Testis (tissue), 2 donors: ENCODE measurements around the gene ARVCF.

Experiments used
- CTCF ChIP-seq, 3 experiments: fragments of 450-650 bp in 2 of 3; fragments of 200-600 bp in 1 of 3; sonication (generic) in 1 of 3; IDR thresholded peaks; one replicate each; pipeline ENCODE4 v1.5.1; 2016 to 2019; ENCODE audit warnings: antibody characterized with exemption in 3 of 3, mild to moderate bottlenecking in 2 of 3, moderate library complexity in 1 of 3
- POLR2A ChIP-seq: fragments of 450-650 bp; IDR thresholded peaks from one replicate; pipeline ENCODE4 v1.6.1; 2017; ENCODE audit warnings: antibody characterized with exemption, mild to moderate bottlenecking, moderate library complexity

DNA sequence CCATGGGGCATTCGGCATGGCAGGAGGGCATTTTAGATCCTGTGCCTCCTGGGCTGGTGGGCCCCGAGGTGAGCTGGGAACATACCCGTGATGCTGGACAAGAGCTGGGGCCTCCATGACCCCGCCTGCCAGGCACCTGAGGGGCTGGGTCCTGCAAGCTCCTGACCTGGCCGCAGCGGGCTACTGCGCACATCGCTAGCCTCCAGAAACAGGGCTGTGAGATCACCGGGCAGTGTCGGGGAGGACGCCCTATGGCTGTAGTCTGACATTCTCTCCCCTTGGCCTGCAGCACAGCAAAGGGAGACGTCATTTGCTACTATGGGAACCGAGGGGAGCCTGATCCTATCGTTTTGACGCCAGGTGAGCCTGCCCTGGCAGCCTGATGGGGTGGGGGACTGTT is 39.0 kb upstream of the ARVCF start:
- TF ChIP-seq CTCF (IDR thresholded peaks at IDR 0.05) (no peak), POLR2A (no peak)
